GM12865 (cell line): ENCODE measurements around the gene EPHB2.
"Not testable (repeated sequence)": the region's sequence is repeated elsewhere in the genome, so short reads cannot be mapped to it uniquely, and the experiment has no call there.

Experiments
- DNase-seq: peaks from one replicate; pipeline ENCODE4 v3.0.0; 2010; ENCODE audit warnings: low read depth
- H3K4me3 ChIP-seq: 2 replicates; pipeline ENCODE4 v1.5.1; 2011; ENCODE audit warnings: mild to moderate bottlenecking, low read depth, low read length, control low read depth
- CTCF ChIP-seq: IDR thresholded peaks from 2 replicates; pipeline ENCODE4 v1.5.1; 2011; ENCODE audit warnings: low read length, control low read depth, low read depth, inconsistent platforms; ENCODE audit not compliant: insufficient read depth; ENCODE audit errors: missing control alignments

The EPHB2 gene

GRCh38 chr1:22839806-22840205 lies 129.2 kb downstream of the EPHB2 start:
- TF ChIP-seq CTCF: no peak
- no peak for DNase-seq

GRCh38 chr1:22841142-22841541 lies 130.5 kb downstream of the EPHB2 start:
- no peak overlapping the region for H3K4me3 ChIP-seq
- no peak for TF ChIP-seq CTCF
- no peak for DNase-seq

More at GRCh38 chr1:22839806-22840205, 129.2 kb downstream of the EPHB2 start:
- H3K4me3 ChIP-seq: no peak overlapping the region

GRCh38 chr1:22841860-22842281 lies 131.2 kb downstream of the EPHB2 start:
- DNase-seq: no peak

GRCh38 chr1:22843441-22844183 lies 133.0 kb downstream of the EPHB2 start:
- not testable (repeated sequence) for DNase-seq

More at GRCh38 chr1:22841860-22842281, 131.2 kb downstream of the EPHB2 start:
- no peak overlapping the region for H3K4me3 ChIP-seq
- no peak for TF ChIP-seq CTCF

GRCh38 chr1:22844621-22845020 lies 134.0 kb downstream of the EPHB2 start:
- no peak for DNase-seq
- TF ChIP-seq CTCF: no peak
- H3K4me3 ChIP-seq: no peak overlapping the region

More at GRCh38 chr1:22843441-22844183, 133.0 kb downstream of the EPHB2 start:
- not testable (repeated sequence) for H3K4me3 ChIP-seq

- no peak for DNase-seq
- H3K4me3 ChIP-seq: no peak overlapping the region
- TF ChIP-seq CTCF: no peak
These were observed 134.8 kb downstream of the EPHB2 start for GRCh38 chr1:22845398-22845935.

- no peak overlapping the region for H3K4me3 ChIP-seq
- no peak for DNase-seq
- TF ChIP-seq CTCF: no peak
These were observed 135.8 kb downstream of the EPHB2 start for GRCh38 chr1:22846458-22846857.
